ENCODE results near the gene TEX14. TPM values are rescaled to one million over a fixed set of nuclear protein-coding genes. Genes with fewer than 3 reads are reported as not detected.

TEX14 gene
- total RNA-seq, 1 experiment from 2014 or later, result 0.89 TPM

DNA sequence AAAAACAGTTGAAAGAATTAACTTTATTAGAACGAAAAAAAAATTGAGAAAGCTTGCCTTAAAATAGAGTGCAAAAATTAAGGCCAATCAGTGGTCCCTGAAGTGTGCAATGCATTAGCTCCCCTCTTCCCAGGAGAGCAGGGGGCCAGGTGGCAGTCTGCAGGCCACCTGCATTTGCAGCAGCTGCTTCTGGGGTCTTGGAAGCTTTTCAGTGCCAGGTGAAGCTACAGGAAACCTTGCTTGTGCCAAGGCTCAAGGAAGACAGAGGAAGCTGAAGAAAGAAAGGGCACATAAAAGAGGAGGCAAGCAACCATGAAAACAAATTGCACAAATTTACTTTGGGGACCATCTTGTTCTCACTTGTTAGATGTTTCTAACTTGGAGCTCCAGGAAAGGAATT is 126.9 kb downstream of the TEX14 start:
- H3K36me3 ChIP-seq (ENCODE audit: control insufficient read depth in 1 of 2, insufficient read depth in 2 of 2, low read length in 2 of 2), result no peaks in the 10 kb centered on the region
- H3K4me3 ChIP-seq (replicated peaks in 1 of 2; ENCODE audit: low read depth in 1 of 2, low read length in 2 of 2), result no peak overlapping the region
- no peaks in the 10 kb centered on the region for H3K79me2 ChIP-seq (ENCODE audit: insufficient read depth, low read length)
- no peak overlapping the region for H2AFZ ChIP-seq (ENCODE audit: low read depth, low read length, poor library complexity, severe bottlenecking)
- H3K4me1 ChIP-seq (ENCODE audit: control insufficient read depth in 1 of 2, insufficient read depth in 2 of 2, low read length in 2 of 2), result 0 out of 4 replicates have a peak, but pooled peaks cover 0 to 6% of the 10 kb centered on the region in 2 experiments
- DNase-seq (ENCODE audit: low read depth, low spot score), result no peak
- no peak overlapping the region for H3K27ac ChIP-seq (ENCODE audit: low read depth, low read length)
- H3K9me2 ChIP-seq (ENCODE audit: insufficient read depth), result no peaks in the 10 kb centered on the region
- intact Hi-C loops (cut with micrococcal nuclease), result no loop called here
- H3K9me3 ChIP-seq (ENCODE audit: control insufficient read depth in 1 of 2, insufficient read depth in 1 of 2, low read depth in 1 of 2, low read length in 2 of 2), result no peaks in the 10 kb centered on the region
- RAD21 ChIA-PET (ENCODE audit: low non-redundant PET in 1 of 2, low total read pairs in 2 of 2, uncharacterized antibody in 2 of 2, unreplicated experiment in 2 of 2), result no interaction called here
- TF ChIP-seq, protein P1, sequence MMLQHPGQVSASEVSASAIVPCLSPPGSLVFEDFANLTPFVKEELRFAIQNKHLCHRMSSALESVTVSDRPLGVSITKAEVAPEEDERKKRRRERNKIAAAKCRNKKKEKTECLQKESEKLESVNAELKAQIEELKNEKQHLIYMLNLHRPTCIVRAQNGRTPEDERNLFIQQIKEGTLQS (IDR thresholded peaks at IDR 0.05), result no peak
- TF ChIP-seq JUND (IDR thresholded peaks at IDR 0.05), result no peak
- TF ChIP-seq SP1 (IDR thresholded peaks at IDR 0.05; ENCODE audit: low read depth), result no peak
- TF ChIP-seq TCF7L2 (IDR thresholded peaks at IDR 0.05; ENCODE audit: borderline replicate concordance, extremely low read depth, insufficient read depth, insufficient read length), result no peak
- TF ChIP-seq SIN3A (IDR thresholded peaks at IDR 0.05; ENCODE audit: low read depth), result no peak
- TF ChIP-seq ELF1 (IDR thresholded peaks at IDR 0.05; ENCODE audit: borderline replicate concordance, low read depth), result no peak
- no peak for TF ChIP-seq REST (IDR thresholded peaks at IDR 0.05; ENCODE audit: low read depth)
- no peak for TF ChIP-seq YY1 (IDR thresholded peaks at IDR 0.05; ENCODE audit: extremely low read depth, insufficient replicate concordance, low read depth, low read length)
- TF ChIP-seq CBX3 (IDR thresholded peaks at IDR 0.05; ENCODE audit: low read depth), result no peak
- no peak for TF ChIP-seq ZNF274 (IDR thresholded peaks at IDR 0.05; ENCODE audit: low read depth, low read length)
- TF ChIP-seq POLR2AphosphoS5 (IDR thresholded peaks at IDR 0.05; ENCODE audit: low read depth, low read length), result no peak
- TF ChIP-seq, protein P2, sequence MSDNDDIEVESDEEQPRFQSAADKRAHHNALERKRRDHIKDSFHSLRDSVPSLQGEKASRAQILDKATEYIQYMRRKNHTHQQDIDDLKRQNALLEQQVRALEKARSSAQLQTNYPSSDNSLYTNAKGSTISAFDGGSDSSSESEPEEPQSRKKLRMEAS (IDR thresholded peaks at IDR 0.05), result no peak
- no peak for TF ChIP-seq EGR1 (IDR thresholded peaks at IDR 0.05; ENCODE audit: low read depth)
- no peak for TF ChIP-seq SRF (IDR thresholded peaks at IDR 0.05; ENCODE audit: low read depth)
- TF ChIP-seq POLR2A (IDR thresholded peaks at IDR 0.05; ENCODE audit: borderline replicate concordance, extremely low read depth, insufficient read depth, insufficient read length), result no peak
- TF ChIP-seq EZH2 (IDR thresholded peaks at IDR 0.05), result no peak
- TF ChIP-seq EZH2phosphoT487 (IDR thresholded peaks at IDR 0.05; ENCODE audit: borderline replicate concordance), result no peak
- no peak for TF ChIP-seq RAD21 (IDR thresholded peaks at IDR 0.05; ENCODE audit: low read depth)
- no peak for TF ChIP-seq ZFX (IDR thresholded peaks at IDR 0.05)
- POLR2A ChIA-PET, result interaction anchor here (1.6 to 2.7 kb wide), 2 partner anchors 66 to 93 kb away, joined by 3 to 12 read pairs; no protein-coding TSS in a partner anchor
- no TSS peak for BruUV-seq (replicated peaks)
- no peaks in the 10 kb centered on the region for H3K27me3 ChIP-seq (ENCODE audit: insufficient read depth, low read length)
- H3K9ac ChIP-seq (ENCODE audit: low read length), result no peak overlapping the region
- ATAC-seq, result no peak
- no peaks in the 10 kb centered on the region for H4K20me1 ChIP-seq (ENCODE audit: insufficient read depth)
- no peak overlapping the region for H3K4me2 ChIP-seq (ENCODE audit: low read length)
- CTCF ChIA-PET, result interaction anchor here (0.8 to 1.6 kb wide), 2 partner anchors 12 to 16 kb away, joined by 3 to 5 read pairs; no protein-coding TSS in a partner anchor
